GM21576 (cell line): Measurements from ENCODE around the gene CD300LF.

Experiments used
- ATAC-seq: cut with Tn5 transposase; IDR thresholded peaks from one replicate; pipeline ENCODE4 v1.9.1; 2021; ENCODE audit warnings: mild to moderate bottlenecking, moderate library complexity; ENCODE audit not compliant: unreplicated experiment

Gene CD300LF

GRCh38 chr17:74645010-74645409 lies 67.7 kb downstream of the CD300LF start:
- no peak for ATAC-seq

- no peak for ATAC-seq
Measured at GRCh38 chr17:74644419-74644818, 68.3 kb downstream of the CD300LF start.
